ENCODE data around the gene TMEM131. TPM values are rescaled to one million over a fixed set of nuclear protein-coding genes. Genes with fewer than 3 reads are reported as not detected.

TMEM131 gene
- total RNA-seq, 1 donor from 2014 or later: 58.8 TPM

DNA sequence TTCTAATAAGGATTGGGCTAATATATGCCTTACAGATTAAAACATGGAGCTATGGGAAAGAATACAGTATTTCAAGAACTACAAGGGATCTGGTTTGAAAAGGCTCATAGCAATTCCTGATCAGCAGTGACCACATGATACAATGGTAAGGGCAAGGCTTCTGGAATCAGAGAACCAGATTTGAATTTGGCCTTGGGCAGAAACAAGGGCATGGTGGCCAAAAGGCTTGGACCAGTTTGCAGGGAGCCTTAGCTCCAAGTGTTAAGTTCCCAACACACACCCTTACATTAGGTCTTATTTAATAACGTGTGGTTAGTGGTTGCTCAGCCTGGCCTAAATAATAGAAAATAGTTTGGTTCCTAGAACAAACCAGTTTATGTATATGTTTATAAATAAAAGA is 194.7 kb downstream of the TMEM131 start:
- H3K36me3 Mint-ChIP-seq (ENCODE audit: insufficient read depth): peaks cover 14% of the 10 kb centered on the region
- DNase-seq (ENCODE audit: low spot score, unreplicated experiment): no peak
- H3K27me3 Mint-ChIP-seq: no peaks in the 10 kb centered on the region
- H3K27ac Mint-ChIP-seq: no peak overlapping the region
- H3K4me3 Mint-ChIP-seq (ENCODE audit: low read depth): no peak overlapping the region
- H3K4me1 Mint-ChIP-seq (ENCODE audit: low read depth): peaks cover 10% of the 10 kb centered on the region
- TF ChIP-seq, protein P1, sequence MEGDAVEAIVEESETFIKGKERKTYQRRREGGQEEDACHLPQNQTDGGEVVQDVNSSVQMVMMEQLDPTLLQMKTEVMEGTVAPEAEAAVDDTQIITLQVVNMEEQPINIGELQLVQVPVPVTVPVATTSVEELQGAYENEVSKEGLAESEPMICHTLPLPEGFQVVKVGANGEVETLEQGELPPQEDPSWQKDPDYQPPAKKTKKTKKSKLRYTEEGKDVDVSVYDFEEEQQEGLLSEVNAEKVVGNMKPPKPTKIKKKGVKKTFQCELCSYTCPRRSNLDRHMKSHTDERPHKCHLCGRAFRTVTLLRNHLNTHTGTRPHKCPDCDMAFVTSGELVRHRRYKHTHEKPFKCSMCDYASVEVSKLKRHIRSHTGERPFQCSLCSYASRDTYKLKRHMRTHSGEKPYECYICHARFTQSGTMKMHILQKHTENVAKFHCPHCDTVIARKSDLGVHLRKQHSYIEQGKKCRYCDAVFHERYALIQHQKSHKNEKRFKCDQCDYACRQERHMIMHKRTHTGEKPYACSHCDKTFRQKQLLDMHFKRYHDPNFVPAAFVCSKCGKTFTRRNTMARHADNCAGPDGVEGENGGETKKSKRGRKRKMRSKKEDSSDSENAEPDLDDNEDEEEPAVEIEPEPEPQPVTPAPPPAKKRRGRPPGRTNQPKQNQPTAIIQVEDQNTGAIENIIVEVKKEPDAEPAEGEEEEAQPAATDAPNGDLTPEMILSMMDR (IDR thresholded peaks at IDR 0.05; ENCODE audit: unreplicated experiment): no peak
- no peaks in the 10 kb centered on the region for H3K9me3 Mint-ChIP-seq (ENCODE audit: low read depth)

DNA sequence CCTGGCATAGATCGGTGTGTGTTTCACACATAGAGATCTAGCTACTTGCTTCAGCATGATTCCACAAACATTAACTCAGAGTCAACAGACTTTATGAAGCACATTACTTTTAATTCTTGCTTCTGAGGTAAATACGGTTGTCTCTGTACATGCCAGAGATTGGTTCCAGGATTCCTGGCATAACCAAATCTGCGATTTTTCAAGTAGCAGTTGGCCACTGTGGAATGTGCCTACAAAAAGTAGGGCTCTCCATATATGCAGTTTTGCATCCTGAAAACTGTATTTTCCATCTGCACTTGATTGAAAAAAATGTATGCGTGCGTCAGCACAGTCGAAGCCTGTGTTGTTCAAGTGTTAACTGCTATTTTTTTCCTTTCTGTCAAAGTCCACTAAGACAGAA is 197.3 kb downstream of the TMEM131 start:
- TF ChIP-seq, protein P1 (IDR thresholded peaks at IDR 0.05; ENCODE audit: unreplicated experiment): no peak
- Mint-ChIP-seq H3K27ac (no peak overlapping the region), H3K27me3 (no peaks in the 10 kb centered on the region)

DNA sequence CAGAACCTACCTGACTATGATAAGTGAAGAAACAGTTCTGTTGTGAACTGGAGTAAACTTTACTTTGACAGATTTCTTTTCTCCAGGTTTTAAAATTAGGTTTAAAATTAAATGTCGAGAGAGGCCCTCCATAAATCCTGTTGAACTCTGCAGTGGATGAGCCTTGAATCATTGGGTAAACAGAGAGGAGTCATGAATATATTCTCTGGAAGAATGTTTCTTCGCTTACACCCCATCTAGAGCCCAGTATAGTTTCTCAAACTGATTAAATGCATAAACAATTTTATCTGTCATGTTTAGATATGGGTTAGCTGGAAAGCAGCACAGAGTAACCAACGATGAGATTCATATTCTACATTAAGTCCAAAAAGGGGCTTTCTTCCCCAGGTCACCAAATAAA is 198.4 kb downstream of the TMEM131 start:
- Mint-ChIP-seq H3K27ac (no peak overlapping the region), H3K4me1 (ENCODE audit: low read depth) (no peaks in the 10 kb centered on the region), H3K36me3 (ENCODE audit: insufficient read depth) (peaks cover 17% of the 10 kb centered on the region), H3K9me3 (ENCODE audit: low read depth) (no peaks in the 10 kb centered on the region), H3K27me3 (no peaks in the 10 kb centered on the region), H3K4me3 (ENCODE audit: low read depth) (no peak overlapping the region)
- DNase-seq (ENCODE audit: low spot score, unreplicated experiment): no peak
- TF ChIP-seq, protein P1 (IDR thresholded peaks at IDR 0.05; ENCODE audit: unreplicated experiment): no peak

More for the DNA sequence above, 197.3 kb downstream of the TMEM131 start:
- Mint-ChIP-seq H3K9me3 (ENCODE audit: low read depth) (no peaks in the 10 kb centered on the region), H3K4me3 (ENCODE audit: low read depth) (no peak overlapping the region), H3K36me3 (ENCODE audit: insufficient read depth) (peaks cover 11% of the 10 kb centered on the region), H3K4me1 (ENCODE audit: low read depth) (peaks cover under 1% of the 10 kb centered on the region)
- DNase-seq (ENCODE audit: low spot score, unreplicated experiment): no peak

DNA sequence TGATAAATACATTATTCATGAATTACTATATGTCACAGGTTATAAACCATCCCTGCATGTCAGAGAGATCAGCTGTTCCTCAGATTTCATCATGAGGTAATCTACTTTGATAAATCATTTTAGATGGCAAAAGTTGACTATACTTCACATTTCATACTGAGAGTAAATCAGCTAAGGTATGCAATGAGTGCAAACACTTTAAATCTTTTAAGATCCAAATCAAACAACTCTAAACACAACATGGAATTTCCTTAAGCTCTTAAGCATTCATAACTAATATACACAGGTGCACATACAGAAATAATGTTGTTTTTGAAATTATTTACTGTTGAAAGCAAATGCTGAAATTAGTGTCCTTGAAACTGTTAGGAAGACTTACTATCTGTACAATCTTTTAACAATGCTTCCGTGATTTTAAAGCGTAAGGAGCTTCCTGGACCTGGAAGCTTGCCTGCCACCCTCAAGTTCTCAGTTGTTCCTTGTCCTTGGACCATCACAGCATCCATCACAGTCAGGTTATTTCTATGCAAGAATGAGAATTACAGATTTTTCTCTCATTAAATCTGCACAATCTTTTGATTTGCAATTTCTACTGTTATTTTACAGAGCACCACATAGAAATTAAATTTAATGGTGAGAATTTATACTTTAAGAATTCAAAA is 199.2 kb downstream of the TMEM131 start:
- TF ChIP-seq, protein P1 (IDR thresholded peaks at IDR 0.05; ENCODE audit: unreplicated experiment): no peak
- H3K36me3 Mint-ChIP-seq (ENCODE audit: insufficient read depth): peaks cover 19% of the 10 kb centered on the region
- no peaks in the 10 kb centered on the region for H3K4me1 Mint-ChIP-seq (ENCODE audit: low read depth)
- no peak overlapping the region for H3K27ac Mint-ChIP-seq
- H3K4me3 Mint-ChIP-seq (ENCODE audit: low read depth): no peak overlapping the region
- H3K27me3 Mint-ChIP-seq: no peaks in the 10 kb centered on the region
- no peaks in the 10 kb centered on the region for H3K9me3 Mint-ChIP-seq (ENCODE audit: low read depth)
- DNase-seq (ENCODE audit: low spot score, unreplicated experiment): no peak

DNA sequence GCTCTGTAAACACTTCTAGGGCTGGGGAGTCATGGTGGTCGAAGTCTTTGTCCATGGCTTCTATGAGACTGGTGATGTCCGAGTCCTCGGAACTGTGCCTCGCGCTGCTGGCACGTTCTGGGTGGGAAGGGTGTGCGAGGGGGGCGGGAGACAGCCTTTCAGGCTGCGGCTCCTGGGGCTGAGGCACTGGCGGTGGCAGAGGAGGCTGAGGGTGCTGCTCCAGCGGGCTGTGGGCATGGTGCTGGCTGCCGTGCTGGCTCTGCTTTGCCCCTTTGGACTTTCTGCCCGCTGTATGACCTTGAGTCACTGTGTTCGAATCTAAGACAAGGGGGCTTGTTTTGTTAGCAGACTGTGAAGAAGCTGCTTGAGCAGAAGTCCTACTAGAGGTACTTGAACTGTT is 203.3 kb downstream of the TMEM131 start:
- no peak overlapping the region for H3K27ac Mint-ChIP-seq
- no peaks in the 10 kb centered on the region for H3K27me3 Mint-ChIP-seq
- peaks cover 25% of the 10 kb centered on the region for H3K36me3 Mint-ChIP-seq (ENCODE audit: insufficient read depth)
- H3K4me1 Mint-ChIP-seq (ENCODE audit: low read depth): no peaks in the 10 kb centered on the region
- H3K4me3 Mint-ChIP-seq (ENCODE audit: low read depth): no peak overlapping the region
- no peaks in the 10 kb centered on the region for H3K9me3 Mint-ChIP-seq (ENCODE audit: low read depth)
- DNase-seq (ENCODE audit: low spot score, unreplicated experiment): no peak
- TF ChIP-seq, protein P1 (IDR thresholded peaks at IDR 0.05; ENCODE audit: unreplicated experiment): no peak
